Stimulated activated CD4-positive, alpha-beta T cell treated with anti-CD3 and anti-CD28 coated beads, TNF-alpha, amount 100 ng/mL, for 1 hour (primary cell): ENCODE results near the gene RNF11.

Experiments used
- DNase-seq, 3 donors: peaks; one replicate each; pipeline ENCODE4 v3.0.0-alpha.2; 2020; ENCODE audit warnings: low read depth in 3 of 3, low spot score in 1 of 3

RNF11 gene

GRCh38 chr1:51311826-51312225, 75.8 kb downstream of the RNF11 start:
- DNase-seq, result no peak

- DNase-seq, result no peak
Observed at GRCh38 chr1:51312718-51313117, 76.6 kb downstream of the RNF11 start.

GRCh38 chr1:51313268-51313852, 77.3 kb downstream of the RNF11 start:
- DNase-seq, result no peak

DNA sequence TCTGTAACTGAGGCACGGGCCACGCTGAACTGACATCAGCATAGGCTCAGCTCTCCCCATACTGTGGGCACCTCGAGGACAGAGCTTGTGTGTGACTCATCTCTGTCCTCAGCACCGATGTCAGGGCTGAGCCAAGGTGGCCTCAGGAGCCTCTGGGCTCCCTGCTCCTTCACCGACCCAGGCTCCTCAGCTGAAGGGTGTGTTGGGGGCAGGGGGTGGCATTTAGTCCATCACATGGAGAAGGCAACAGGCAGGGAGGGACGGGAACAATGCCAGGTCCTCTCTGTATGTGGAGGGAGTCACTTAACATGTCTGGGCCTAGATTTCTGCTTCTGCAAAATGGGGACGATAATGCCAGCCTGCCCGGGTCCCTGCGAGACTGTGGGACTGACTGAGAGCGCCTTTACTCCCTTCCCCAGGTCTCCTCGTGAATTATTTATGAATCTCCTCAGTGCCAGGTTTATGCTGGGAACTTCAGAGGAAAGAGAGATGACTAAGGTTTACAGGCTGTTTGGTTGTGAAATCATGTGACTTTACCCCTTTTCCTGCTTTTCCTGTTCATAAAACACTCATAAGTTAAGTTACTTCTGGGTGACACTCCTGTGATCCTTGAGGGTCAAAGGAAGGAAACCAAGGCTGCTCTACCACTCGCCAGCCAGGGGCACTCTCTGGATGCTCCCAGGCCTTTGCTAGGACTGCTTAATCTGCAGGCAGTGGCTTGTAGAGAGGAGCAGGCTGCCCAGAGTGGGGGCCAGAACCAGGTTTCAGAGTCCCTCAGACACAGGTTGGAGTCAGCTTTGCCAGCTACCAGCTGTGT, 78.1 kb downstream of the RNF11 start:
- DNase-seq, result no peak

- DNase-seq, result no peak
Observed at GRCh38 chr1:51314974-51315373, 78.9 kb downstream of the RNF11 start.

DNA sequence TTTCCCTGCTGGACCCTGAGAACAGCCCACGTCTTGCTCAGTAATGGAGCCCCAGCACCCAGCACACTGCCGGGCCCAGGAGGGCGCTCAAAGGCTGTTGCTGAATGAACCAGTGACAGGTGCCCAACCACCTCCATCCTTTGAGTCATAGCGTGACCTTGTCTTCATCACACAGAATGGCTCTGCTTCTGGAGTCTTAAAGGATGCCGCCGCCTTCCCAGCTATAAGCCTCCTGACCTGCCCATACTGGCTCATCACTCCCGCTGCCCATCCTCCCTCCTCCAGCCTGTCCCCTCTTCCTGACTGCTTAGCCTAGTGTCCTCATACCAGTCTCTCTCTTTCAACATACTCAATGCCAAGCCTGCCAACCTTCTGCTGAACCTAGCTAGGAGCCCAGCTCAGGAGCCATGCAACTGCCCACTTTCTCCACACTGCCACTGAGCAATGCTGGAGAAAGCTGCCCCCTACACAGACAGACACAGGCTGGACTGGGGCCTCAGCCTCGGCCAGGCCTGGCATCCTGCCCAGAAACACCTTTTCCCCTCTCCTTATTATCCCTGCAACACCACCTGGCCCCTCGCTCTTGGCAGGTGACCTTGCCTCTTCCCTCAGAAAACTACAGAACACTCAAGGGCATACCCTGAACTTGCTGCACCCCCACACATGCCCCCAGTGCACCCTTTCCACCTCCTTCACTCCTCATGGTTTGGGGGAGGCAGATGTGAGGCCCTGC, 80.2 kb downstream of the RNF11 start:
- no peak for DNase-seq

GRCh38 chr1:51316846-51317120, 80.7 kb downstream of the RNF11 start:
- no peak for DNase-seq

DNA sequence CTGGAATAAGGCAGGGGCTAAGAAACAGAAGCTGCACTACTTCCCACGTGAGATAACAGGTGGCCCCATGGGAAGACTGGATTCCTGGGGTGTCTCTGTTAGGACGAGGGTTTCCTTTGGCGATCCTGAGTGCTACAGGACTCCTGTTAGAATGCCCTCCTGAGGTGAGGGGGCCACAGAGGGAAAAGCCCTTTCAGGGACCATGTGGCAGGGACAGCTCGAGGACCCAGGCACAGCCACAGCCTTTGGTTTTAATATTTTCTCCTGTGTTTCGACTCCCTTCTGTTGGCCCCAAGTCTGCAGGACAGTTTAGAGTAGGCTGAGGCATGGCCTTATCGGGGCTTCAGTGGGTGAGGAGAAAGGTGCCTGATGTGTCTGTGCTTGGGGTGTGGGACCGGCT, 81.7 kb downstream of the RNF11 start:
- DNase-seq, result no peak

DNA sequence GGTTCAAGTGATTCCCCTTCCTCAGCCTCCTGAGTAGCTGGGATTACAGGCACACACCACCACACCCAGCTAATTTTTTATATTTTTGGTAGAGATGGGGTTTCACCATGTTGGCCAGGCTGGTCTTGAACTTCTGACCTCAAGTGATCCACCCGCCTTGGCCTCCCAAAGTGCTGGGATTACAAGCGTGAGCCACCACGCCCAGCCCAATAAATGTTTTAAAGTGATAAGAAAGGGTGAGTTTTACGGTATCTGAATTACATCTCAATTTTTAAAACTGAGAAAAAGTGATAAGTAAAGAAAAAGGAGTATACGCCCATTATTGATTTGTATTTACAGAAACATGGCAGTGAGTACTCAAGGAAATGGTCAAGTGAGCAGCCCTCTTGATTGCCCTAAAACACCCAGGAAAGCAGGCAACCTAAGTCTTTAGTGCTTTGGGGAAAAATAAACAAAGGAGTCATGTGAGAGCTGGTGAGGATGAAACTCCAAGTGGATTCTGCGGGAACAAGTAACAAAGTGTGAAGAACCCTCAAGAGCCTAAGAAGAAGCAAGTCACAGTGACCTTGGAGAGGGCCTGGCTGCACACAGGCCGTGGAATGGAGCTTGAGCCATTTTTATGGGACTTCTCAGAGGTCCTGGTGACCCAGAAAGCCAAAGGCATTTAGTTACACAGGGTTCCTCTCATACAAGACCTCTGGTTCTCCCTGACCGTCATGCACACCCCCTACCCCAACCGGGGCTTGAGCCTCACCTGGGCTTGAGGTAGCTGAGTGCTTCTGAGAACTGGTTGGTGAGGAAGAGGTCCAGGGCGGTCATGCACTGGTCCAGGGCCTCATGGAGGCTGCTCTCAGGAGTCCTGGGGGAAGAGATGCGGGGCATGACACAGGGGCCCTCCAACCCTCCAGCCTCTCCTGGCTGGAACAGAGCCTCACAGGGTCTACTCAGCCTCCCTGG, 85.2 kb downstream of the RNF11 start:
- no peak for DNase-seq

DNA sequence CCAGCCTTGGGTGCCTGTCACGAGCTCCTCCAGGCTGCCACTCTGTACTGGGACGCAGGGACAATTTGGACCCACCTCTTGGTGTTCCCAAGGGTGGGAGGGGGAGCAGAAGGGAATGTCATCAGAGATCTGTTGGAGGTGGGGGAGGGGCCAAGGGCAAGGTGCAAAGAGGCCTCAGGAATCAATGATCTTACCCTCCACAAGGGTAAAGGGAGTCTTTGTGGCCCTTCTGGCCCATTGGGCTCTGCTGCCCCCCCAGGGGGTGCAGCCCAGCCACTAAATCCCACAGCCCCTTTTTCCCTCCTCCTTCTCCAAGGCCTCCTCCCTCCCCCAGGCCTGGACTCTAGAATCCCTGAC, 85.8 kb downstream of the RNF11 start:
- no peak for DNase-seq

DNA sequence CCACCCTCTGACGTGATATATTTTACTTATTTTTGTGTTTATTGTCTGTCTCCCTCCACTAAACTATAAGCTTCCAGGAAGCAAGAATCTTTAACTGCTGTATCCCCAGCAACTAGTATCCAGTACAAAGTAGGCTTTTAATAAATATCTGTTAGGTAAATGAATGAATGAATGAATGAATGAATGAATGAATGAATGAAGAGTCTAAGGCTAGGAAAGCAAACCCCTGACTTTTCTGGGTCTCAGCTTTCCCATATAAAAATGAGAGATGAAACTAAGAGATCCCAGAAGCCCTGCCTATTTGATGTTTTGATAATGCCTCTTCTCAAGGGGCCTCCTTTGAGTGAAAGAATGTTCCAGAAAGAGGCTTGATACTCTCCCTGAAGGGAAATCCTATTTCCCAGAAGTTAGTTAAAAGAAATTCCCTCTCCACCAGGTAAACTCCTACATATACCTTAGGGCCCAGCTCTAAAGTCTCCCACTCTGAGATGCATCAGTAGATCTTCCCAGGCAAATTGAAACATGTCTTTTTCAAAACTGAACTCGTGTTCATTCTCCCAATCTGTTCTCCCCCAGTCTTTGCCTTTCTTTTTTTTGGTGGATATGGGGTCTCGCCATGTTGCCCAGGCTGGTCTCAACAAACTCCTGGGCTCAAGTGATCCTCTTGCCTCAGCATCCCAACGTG, 86.5 kb downstream of the RNF11 start:
- DNase-seq, result no peak
